WTC11 (cell line): ENCODE results near the gene EXOC6. TPM values are rescaled to one million over a fixed set of nuclear protein-coding genes. Genes with fewer than 3 reads are reported as not detected.

ENCODE experiments used
- ATAC-seq: fragments of 200-7000 bp; cut with Tn5 transposase; 2 replicates; pipeline ENCODE4 v1.10.0; 2021; ENCODE audit warnings: mild to moderate bottlenecking, moderate library complexity
- CTCF ChIA-PET: fragments of 300-600 bp; sonication (Branson Sonifier 250); formaldehyde crosslinking; loops from one replicate; lab custom pipeline; 2021; ENCODE audit warnings: antibody characterized with exemption; lab: Charles Lee
- POLR2A ChIA-PET: fragments of 350-600 bp; sonication (Branson Sonifier 250); formaldehyde crosslinking; loops from one replicate; lab custom pipeline; 2021; ENCODE audit warnings: antibody characterized with exemption; lab: Charles Lee
- DNase-seq: peaks from one replicate; pipeline ENCODE4 v3.0.0; 2021; ENCODE audit warnings: low spot score
- H3K27ac Mint-ChIP-seq: 2 replicates; pipeline ENCODE4 v1.8.0; 2021; ENCODE audit warnings: mixed read lengths
- H3K27me3 Mint-ChIP-seq: 2 replicates; pipeline ENCODE4 v1.8.0; 2021; ENCODE audit warnings: low read depth, mild to moderate bottlenecking, moderate library complexity, mixed read lengths
- H3K36me3 Mint-ChIP-seq: 2 replicates; pipeline ENCODE4 v1.8.0; 2021; ENCODE audit warnings: mixed read lengths
- H3K4me1 Mint-ChIP-seq: 2 replicates; pipeline ENCODE4 v1.8.0; 2022; ENCODE audit warnings: mixed read lengths
- H3K4me3 Mint-ChIP-seq: 2 replicates; pipeline ENCODE4 v1.8.0; 2021; ENCODE audit warnings: mild to moderate bottlenecking, moderate library complexity, mixed read lengths
- H3K9me3 Mint-ChIP-seq: 2 replicates; pipeline ENCODE4 v1.8.0; 2021; ENCODE audit warnings: mixed read lengths
- CREM ChIP-seq: sonication (generic); formaldehyde crosslinking; IDR thresholded peaks from 2 replicates; pipeline ENCODE4 v1.8.1; 2022; ENCODE audit warnings: mild to moderate bottlenecking, missing genetic modification reagents, moderate library complexity
- ELF4 ChIP-seq: sonication (generic); formaldehyde crosslinking; IDR thresholded peaks from 2 replicates; pipeline ENCODE4 v1.8.1; 2022; ENCODE audit warnings: low read depth, mild to moderate bottlenecking, moderate library complexity, missing genetic modification reagents
- EMX1 ChIP-seq: fragments of 250-450 bp; sonication (Bioruptor Pico); IDR thresholded peaks from 2 replicates; pipeline ENCODE4 v1.8.0; 2021; ENCODE audit warnings: mild to moderate bottlenecking
- FOXK1 ChIP-seq: sonication (generic); formaldehyde crosslinking; IDR thresholded peaks from 2 replicates; pipeline ENCODE4 v1.8.0; 2022; ENCODE audit warnings: mild to moderate bottlenecking, moderate library complexity, missing genetic modification reagents
- GTF2I ChIP-seq: fragments of 250-450 bp; sonication (Bioruptor Pico); conservative IDR thresholded peaks from 2 replicates; pipeline ENCODE4 v1.4.0; 2021; ENCODE audit warnings: mild to moderate bottlenecking
- HMGA2 ChIP-seq: fragments of 250-450 bp; sonication (Bioruptor Pico); IDR thresholded peaks from 2 replicates; pipeline ENCODE4 v1.4.0; 2021; ENCODE audit warnings: mild to moderate bottlenecking, moderate library complexity
- NFATC4 ChIP-seq: fragments of 250-450 bp; sonication (Bioruptor Pico); IDR thresholded peaks from 2 replicates; pipeline ENCODE4 v1.9.0; 2021; ENCODE audit warnings: mild to moderate bottlenecking
- OVOL2 ChIP-seq: fragments of 250-450 bp; sonication (Bioruptor Pico); IDR thresholded peaks from 2 replicates; pipeline ENCODE4 v1.9.0; 2021; ENCODE audit warnings: mild to moderate bottlenecking, borderline replicate concordance
- SP1 ChIP-seq: sonication (generic); formaldehyde crosslinking; conservative IDR thresholded peaks from 2 replicates; pipeline ENCODE4 v1.8.1; 2022; ENCODE audit warnings: missing genetic modification reagents
- TEAD1 ChIP-seq: sonication (generic); formaldehyde crosslinking; IDR thresholded peaks from 2 replicates; pipeline ENCODE4 v1.8.0; 2022; ENCODE audit warnings: mild to moderate bottlenecking, missing genetic modification reagents
- TEAD4 ChIP-seq: sonication (generic); formaldehyde crosslinking; IDR thresholded peaks from 2 replicates; pipeline ENCODE4 v1.8.0; 2022; ENCODE audit warnings: mild to moderate bottlenecking, missing genetic modification reagents
- ZBTB21 ChIP-seq: sonication (generic); formaldehyde crosslinking; IDR thresholded peaks from 2 replicates; pipeline ENCODE4 v1.8.1; 2023; ENCODE audit warnings: mild to moderate bottlenecking, missing genetic modification reagents, borderline replicate concordance
- ZNF121 ChIP-seq: sonication (generic); formaldehyde crosslinking; IDR thresholded peaks from 2 replicates; pipeline ENCODE4 v1.8.0; 2023; ENCODE audit warnings: missing genetic modification reagents
- ZNF219 ChIP-seq: sonication (generic); formaldehyde crosslinking; IDR thresholded peaks from 2 replicates; pipeline ENCODE4 v1.8.0; 2023; ENCODE audit warnings: missing genetic modification reagents, mild to moderate bottlenecking, borderline replicate concordance
- ZNF232 ChIP-seq: sonication (generic); formaldehyde crosslinking; IDR thresholded peaks from 2 replicates; pipeline ENCODE4 v1.8.0; 2022; ENCODE audit warnings: mild to moderate bottlenecking, missing genetic modification reagents
- ZNF263 ChIP-seq: sonication (generic); formaldehyde crosslinking; IDR thresholded peaks from 2 replicates; pipeline ENCODE4 v1.8.1; 2022; ENCODE audit warnings: low read depth, mild to moderate bottlenecking, moderate library complexity, missing genetic modification reagents
- ZNF396 ChIP-seq: fragments of 250-450 bp; sonication (Bioruptor Pico); IDR thresholded peaks from 2 replicates; pipeline ENCODE4 v1.8.0; 2021; ENCODE audit warnings: mild to moderate bottlenecking, moderate library complexity, borderline replicate concordance
- ZNF416 ChIP-seq: fragments of 250-450 bp; sonication (Bioruptor Pico); IDR thresholded peaks from 2 replicates; pipeline ENCODE4 v1.9.0; 2021; ENCODE audit warnings: mild to moderate bottlenecking, inconsistent platforms
- ZNF423 ChIP-seq: fragments of 250-450 bp; sonication (Bioruptor Pico); IDR thresholded peaks from 2 replicates; pipeline ENCODE4 v2.1.2; 2022; ENCODE audit warnings: mild to moderate bottlenecking, moderate library complexity
- total RNA-seq: library from RNA; stranded (reverse); gene quantifications from 3 replicates; pipeline ENCODE4 v1.2.3, GENCODE V29; 2021
- TF ChIP-seq, protein P1 (sequence below): sonication (generic); formaldehyde crosslinking; IDR thresholded peaks from 2 replicates; pipeline ENCODE4 v1.8.0; 2023; ENCODE audit warnings: missing genetic modification reagents
- TF ChIP-seq, protein P2 (sequence below): sonication (generic); formaldehyde crosslinking; IDR thresholded peaks from 2 replicates; pipeline ENCODE4 v1.8.0; 2023; ENCODE audit warnings: missing genetic modification reagents, mild to moderate bottlenecking, borderline replicate concordance
- TF ChIP-seq, protein P3 (sequence below): sonication (generic); formaldehyde crosslinking; IDR thresholded peaks from 2 replicates; pipeline ENCODE4 v1.8.0; 2022; ENCODE audit warnings: mild to moderate bottlenecking, missing genetic modification reagents

Gene EXOC6
- total RNA-seq, 1 experiment from 2014 or later, result 5.0 TPM

DNA sequence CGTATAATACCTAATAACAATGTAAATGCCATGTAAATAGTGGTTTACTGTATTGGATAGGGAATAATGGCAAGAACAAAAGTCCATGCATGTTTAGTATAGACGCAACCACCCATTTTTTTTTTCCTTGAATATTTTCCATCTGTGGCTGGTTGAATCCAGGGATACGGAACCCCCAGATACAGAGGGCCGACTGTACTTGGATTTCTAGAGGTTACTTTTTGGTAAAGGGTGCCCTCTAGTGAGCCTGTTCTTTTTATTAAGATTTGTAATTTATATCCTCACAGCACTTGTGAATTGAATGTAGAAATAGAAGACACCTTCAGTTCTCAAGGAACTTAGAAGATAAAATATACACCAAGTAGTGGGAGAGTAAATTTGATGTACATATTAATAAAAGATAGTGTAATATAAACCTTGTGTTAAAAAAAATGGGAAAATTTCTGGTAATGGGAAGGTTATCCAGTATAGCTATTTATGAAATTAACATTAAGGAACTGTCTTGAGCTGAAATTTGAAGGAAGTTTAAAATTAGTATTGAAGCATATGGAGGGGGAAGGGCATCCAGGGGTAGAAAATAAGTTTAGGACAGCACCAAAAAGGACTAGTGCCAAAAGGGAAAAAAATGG is 32.0 kb downstream of the EXOC6 start:
- no peak overlapping the region for H3K27ac Mint-ChIP-seq
- TF ChIP-seq, protein P1, sequence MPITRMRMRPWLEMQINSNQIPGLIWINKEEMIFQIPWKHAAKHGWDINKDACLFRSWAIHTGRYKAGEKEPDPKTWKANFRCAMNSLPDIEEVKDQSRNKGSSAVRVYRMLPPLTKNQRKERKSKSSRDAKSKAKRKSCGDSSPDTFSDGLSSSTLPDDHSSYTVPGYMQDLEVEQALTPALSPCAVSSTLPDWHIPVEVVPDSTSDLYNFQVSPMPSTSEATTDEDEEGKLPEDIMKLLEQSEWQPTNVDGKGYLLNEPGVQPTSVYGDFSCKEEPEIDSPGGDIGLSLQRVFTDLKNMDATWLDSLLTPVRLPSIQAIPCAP (CRISPR knock-in tag), result no peak
- no peak for TF ChIP-seq ZNF121 (CRISPR knock-in tag)
- TF ChIP-seq HMGA2 (CRISPR knock-in tag), result no peak
- peak; percentile 76; the same call in 1 of the 2 replicates for ATAC-seq
- H3K4me3 Mint-ChIP-seq, result no peak overlapping the region
- no peaks in the 10 kb centered on the region for H3K36me3 Mint-ChIP-seq
- H3K4me1 Mint-ChIP-seq, result no peaks in the 10 kb centered on the region
- ChIA-PET CTCF (interaction anchor here (0.9 to 1.9 kb wide), 4 partner anchors 32 to 191 kb away, joined by 3 to 23 read pairs (median 7); partner anchors contain the start of genes EXOC6 and HHEX), POLR2A (no interaction called here)
- DNase-seq, result no peak
- no peaks in the 10 kb centered on the region for H3K9me3 Mint-ChIP-seq
- no peaks in the 10 kb centered on the region for H3K27me3 Mint-ChIP-seq

DNA sequence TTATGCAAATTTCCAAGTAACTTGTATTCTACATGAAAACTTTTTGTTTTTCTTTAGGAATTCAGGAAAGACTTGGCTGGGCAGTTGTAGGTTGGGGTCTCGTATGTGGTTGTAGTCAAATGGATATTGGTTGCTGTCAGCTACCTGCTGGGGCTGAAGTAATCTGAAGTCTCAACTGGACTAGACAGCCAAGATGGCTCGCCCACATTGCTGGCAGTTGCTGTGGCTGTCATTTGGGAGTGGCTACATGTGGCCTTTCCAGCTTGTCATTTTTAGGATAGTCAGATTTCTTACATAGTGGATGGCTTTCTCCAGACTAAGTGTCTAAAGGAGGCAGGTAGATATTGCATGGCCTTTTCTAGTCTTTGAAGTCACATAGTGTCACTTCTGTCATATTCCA is 32.6 kb downstream of the EXOC6 start:
- H3K36me3 Mint-ChIP-seq, result no peaks in the 10 kb centered on the region
- ChIA-PET POLR2A (no interaction called here), CTCF (interaction anchor here (0.9 to 1.9 kb wide), 4 partner anchors 32 to 191 kb away, joined by 3 to 23 read pairs (median 7); partner anchors contain the start of genes EXOC6 and HHEX)
- no peaks in the 10 kb centered on the region for H3K9me3 Mint-ChIP-seq
- H3K27me3 Mint-ChIP-seq, result no peaks in the 10 kb centered on the region
- no peak overlapping the region for H3K27ac Mint-ChIP-seq
- DNase-seq (no peak), ATAC-seq (no peak)
- H3K4me1 Mint-ChIP-seq, result no peaks in the 10 kb centered on the region
- H3K4me3 Mint-ChIP-seq, result no peak overlapping the region
- no peak for TF ChIP-seq ZNF416 (CRISPR knock-in tag)
- no peak for TF ChIP-seq GTF2I
- no peak for TF ChIP-seq NFATC4 (CRISPR knock-in tag)
- no peak for TF ChIP-seq EMX1 (CRISPR knock-in tag)
- no peak for TF ChIP-seq TEAD4 (CRISPR knock-in tag)
- no peak for TF ChIP-seq ZNF263 (CRISPR knock-in tag)
- no peak for TF ChIP-seq ZNF396 (CRISPR knock-in tag)
- TF ChIP-seq SP1, result no peak
- TF ChIP-seq TEAD1 (CRISPR knock-in tag), result no peak
- TF ChIP-seq, protein P1 (CRISPR knock-in tag), result no peak

DNA sequence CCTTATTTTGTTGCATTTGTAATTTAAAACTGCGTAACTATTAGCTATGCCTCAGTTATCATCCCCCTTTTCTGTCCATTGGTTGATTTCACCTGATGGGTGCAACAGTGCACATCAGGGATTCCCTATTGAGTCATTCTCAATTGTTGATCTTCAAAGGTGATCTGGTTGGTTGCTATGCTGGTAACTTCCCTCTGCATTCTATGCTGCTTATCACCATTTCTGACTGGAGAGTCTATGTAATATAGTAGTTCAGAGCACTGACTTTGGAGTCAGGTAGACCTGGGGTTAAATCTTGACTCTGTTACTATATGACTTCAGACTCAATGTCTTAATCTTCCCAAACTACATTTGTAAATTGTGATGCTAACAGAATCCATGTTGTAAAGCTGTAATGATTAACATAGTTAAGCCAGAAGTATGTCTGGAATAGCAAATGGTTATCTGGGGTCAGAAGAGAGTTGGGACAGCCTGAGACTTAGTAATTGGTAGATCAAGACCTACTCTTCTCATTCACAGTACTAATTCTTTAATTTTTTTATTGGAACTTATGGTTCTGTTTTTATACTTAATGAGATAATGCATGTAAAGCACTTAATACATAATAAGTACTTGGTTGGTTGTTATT is 38.1 kb downstream of the EXOC6 start:
- Mint-ChIP-seq H3K36me3 (no peaks in the 10 kb centered on the region), H3K4me3 (no peak overlapping the region)
- no peak for TF ChIP-seq ZNF121 (CRISPR knock-in tag)
- no peak for TF ChIP-seq FOXK1 (CRISPR knock-in tag)
- no peak for TF ChIP-seq ELF4 (CRISPR knock-in tag)
- TF ChIP-seq, protein P1 (CRISPR knock-in tag), result no peak
- TF ChIP-seq, protein P2, sequence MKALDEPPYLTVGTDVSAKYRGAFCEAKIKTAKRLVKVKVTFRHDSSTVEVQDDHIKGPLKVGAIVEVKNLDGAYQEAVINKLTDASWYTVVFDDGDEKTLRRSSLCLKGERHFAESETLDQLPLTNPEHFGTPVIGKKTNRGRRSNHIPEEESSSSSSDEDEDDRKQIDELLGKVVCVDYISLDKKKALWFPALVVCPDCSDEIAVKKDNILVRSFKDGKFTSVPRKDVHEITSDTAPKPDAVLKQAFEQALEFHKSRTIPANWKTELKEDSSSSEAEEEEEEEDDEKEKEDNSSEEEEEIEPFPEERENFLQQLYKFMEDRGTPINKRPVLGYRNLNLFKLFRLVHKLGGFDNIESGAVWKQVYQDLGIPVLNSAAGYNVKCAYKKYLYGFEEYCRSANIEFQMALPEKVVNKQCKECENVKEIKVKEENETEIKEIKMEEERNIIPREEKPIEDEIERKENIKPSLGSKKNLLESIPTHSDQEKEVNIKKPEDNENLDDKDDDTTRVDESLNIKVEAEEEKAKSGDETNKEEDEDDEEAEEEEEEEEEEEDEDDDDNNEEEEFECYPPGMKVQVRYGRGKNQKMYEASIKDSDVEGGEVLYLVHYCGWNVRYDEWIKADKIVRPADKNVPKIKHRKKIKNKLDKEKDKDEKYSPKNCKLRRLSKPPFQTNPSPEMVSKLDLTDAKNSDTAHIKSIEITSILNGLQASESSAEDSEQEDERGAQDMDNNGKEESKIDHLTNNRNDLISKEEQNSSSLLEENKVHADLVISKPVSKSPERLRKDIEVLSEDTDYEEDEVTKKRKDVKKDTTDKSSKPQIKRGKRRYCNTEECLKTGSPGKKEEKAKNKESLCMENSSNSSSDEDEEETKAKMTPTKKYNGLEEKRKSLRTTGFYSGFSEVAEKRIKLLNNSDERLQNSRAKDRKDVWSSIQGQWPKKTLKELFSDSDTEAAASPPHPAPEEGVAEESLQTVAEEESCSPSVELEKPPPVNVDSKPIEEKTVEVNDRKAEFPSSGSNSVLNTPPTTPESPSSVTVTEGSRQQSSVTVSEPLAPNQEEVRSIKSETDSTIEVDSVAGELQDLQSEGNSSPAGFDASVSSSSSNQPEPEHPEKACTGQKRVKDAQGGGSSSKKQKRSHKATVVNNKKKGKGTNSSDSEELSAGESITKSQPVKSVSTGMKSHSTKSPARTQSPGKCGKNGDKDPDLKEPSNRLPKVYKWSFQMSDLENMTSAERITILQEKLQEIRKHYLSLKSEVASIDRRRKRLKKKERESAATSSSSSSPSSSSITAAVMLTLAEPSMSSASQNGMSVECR (CRISPR knock-in tag), result no peak
- TF ChIP-seq ZNF232 (CRISPR knock-in tag), result no peak
- no peak for TF ChIP-seq ZNF263 (CRISPR knock-in tag)
- TF ChIP-seq, protein P3, sequence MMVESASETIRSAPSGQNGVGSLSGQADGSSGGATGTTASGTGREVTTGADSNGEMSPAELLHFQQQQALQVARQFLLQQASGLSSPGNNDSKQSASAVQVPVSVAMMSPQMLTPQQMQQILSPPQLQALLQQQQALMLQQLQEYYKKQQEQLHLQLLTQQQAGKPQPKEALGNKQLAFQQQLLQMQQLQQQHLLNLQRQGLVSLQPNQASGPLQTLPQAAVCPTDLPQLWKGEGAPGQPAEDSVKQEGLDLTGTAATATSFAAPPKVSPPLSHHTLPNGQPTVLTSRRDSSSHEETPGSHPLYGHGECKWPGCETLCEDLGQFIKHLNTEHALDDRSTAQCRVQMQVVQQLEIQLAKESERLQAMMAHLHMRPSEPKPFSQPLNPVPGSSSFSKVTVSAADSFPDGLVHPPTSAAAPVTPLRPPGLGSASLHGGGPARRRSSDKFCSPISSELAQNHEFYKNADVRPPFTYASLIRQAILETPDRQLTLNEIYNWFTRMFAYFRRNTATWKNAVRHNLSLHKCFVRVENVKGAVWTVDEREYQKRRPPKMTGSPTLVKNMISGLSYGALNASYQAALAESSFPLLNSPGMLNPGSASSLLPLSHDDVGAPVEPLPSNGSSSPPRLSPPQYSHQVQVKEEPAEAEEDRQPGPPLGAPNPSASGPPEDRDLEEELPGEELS (CRISPR knock-in tag), result no peak
- TF ChIP-seq HMGA2 (CRISPR knock-in tag), result no peak
- TF ChIP-seq ZNF423, result no peak
- TF ChIP-seq EMX1 (CRISPR knock-in tag), result no peak
- no peak for TF ChIP-seq CREM (CRISPR knock-in tag)
- TF ChIP-seq ZNF416 (CRISPR knock-in tag), result no peak
- TF ChIP-seq ZNF219 (CRISPR knock-in tag), result no peak
- TF ChIP-seq ZBTB21 (CRISPR knock-in tag), result no peak
- no peak for TF ChIP-seq OVOL2 (CRISPR knock-in tag)
- TF ChIP-seq, all 79 proteins: peak for 0
- ATAC-seq (no peak), DNase-seq (no peak)
- ChIA-PET CTCF (interaction anchor here (0.5 to 1.5 kb wide), 6 partner anchors 15 to 371 kb away, joined by 3 to 6 read pairs (median 4); no protein-coding TSS in a partner anchor), POLR2A (no interaction called here)
- Mint-ChIP-seq H3K27me3 (no peaks in the 10 kb centered on the region), H3K4me1 (peaks cover 6% of the 10 kb centered on the region), H3K9me3 (no peaks in the 10 kb centered on the region), H3K27ac (no peak overlapping the region)
